Head of caudate nucleus (tissue), 42 donors: ENCODE results near the gene HSBP1L1.
"Not testable (repeated sequence)": the region's sequence is repeated elsewhere in the genome, so short reads cannot be mapped to it uniquely, and the experiment has no call there.

Experiments
- DNase-seq, 42 donors: peaks; one replicate each; pipeline versions ENCODE4 v3.0.0 to v3.0.0-alpha.2; 2020 to 2021; ENCODE audit warnings: mixed read lengths in 7 of 42
- intact Hi-C: fragments of 100-400 bp; cut with DNase I; formaldehyde crosslinking; loops from one replicate; pipeline ENCODE4 v1.15.0; 2022

HSBP1L1 gene

GRCh38 chr18:79971986-79972385 lies 7.5 kb downstream of the HSBP1L1 start:
- intact Hi-C loops: no loop called here
- DNase-seq: peak in 1 of 42 donors; percentile 10

GRCh38 chr18:79972720-79973119 lies 8.3 kb downstream of the HSBP1L1 start:
- intact Hi-C loops: no loop called here
- no peak for DNase-seq

GRCh38 chr18:79973517-79973916 lies 9.1 kb downstream of the HSBP1L1 start:
- DNase-seq: no peak
- intact Hi-C loops: no loop called here

- intact Hi-C loops: no loop called here
These were observed 9.7 kb downstream of the HSBP1L1 start for GRCh38 chr18:79974025-79974654.

GRCh38 chr18:79975043-79975442 lies 10.6 kb downstream of the HSBP1L1 start:
- intact Hi-C loops: no loop called here
- no peak for DNase-seq

More at GRCh38 chr18:79974025-79974654, 9.7 kb downstream of the HSBP1L1 start:
- no peak for DNase-seq

- intact Hi-C loops: no loop called here
These were observed 11.7 kb downstream of the HSBP1L1 start for GRCh38 chr18:79975985-79976680.

GRCh38 chr18:79979843-79980242 lies 15.4 kb downstream of the HSBP1L1 start:
- DNase-seq: no peak
- intact Hi-C loops: no loop called here

More at GRCh38 chr18:79975985-79976680, 11.7 kb downstream of the HSBP1L1 start:
- DNase-seq: no peak

GRCh38 chr18:79980585-79980984 lies 16.1 kb downstream of the HSBP1L1 start:
- intact Hi-C loops: no loop called here
- DNase-seq: no peak

- peak in 29 of 42 donors; percentile 23 to 80 (median 57) for DNase-seq
- intact Hi-C loops: no loop called here
These were observed 18.3 kb downstream of the HSBP1L1 start for GRCh38 chr18:79982736-79983135.

GRCh38 chr18:79983253-79983652 lies 18.8 kb downstream of the HSBP1L1 start:
- intact Hi-C loops: no loop called here
- no peak for DNase-seq

GRCh38 chr18:79983793-79984192 lies 19.4 kb downstream of the HSBP1L1 start:
- intact Hi-C loops: no loop called here
- no peak for DNase-seq

GRCh38 chr18:79985172-79985571 lies 20.7 kb downstream of the HSBP1L1 start:
- intact Hi-C loops: loop anchor here (5.0 kb wide), 2 partner anchors 33 to 47 kb away; partner anchors contain the start of genes RBFA and SLC66A2

GRCh38 chr18:79986726-79987125 lies 22.3 kb downstream of the HSBP1L1 start:
- intact Hi-C loops: loop anchor here (5.0 kb wide), 2 partner anchors 34 to 46 kb away; partner anchors contain the start of genes RBFA and SLC66A2
- no peak for DNase-seq

More at GRCh38 chr18:79985172-79985571, 20.7 kb downstream of the HSBP1L1 start:
- DNase-seq: no peak

- intact Hi-C loops: loop anchor here (5.0 kb wide), 2 partner anchors 35 to 45 kb away; partner anchors contain the start of genes RBFA and SLC66A2
- no peak for DNase-seq
These were observed 23.1 kb downstream of the HSBP1L1 start for GRCh38 chr18:79987566-79987965.

- DNase-seq: peak; percentile 22 to 83 (median 66)
- intact Hi-C loops: loop anchor here (5.0 kb wide), 2 partner anchors 36 to 44 kb away; partner anchors contain the start of genes RBFA and SLC66A2
These were observed 23.6 kb downstream of the HSBP1L1 start for GRCh38 chr18:79988071-79988450.

GRCh38 chr18:79988451-79989194 lies 24.2 kb downstream of the HSBP1L1 start, which contains the start of gene TXNL4A:
TSS of gene TXNL4A (minus strand) at chr18:79988563. CDS start at chr18:79988392, 171 bp downstream.
- peak; percentile 72 to 95 (median 89) for DNase-seq
- intact Hi-C loops: loop anchor here (5.0 kb wide), 2 partner anchors 36 to 44 kb away; partner anchors contain the start of genes RBFA and SLC66A2

- DNase-seq: peak in 1 of 42 donors; percentile 18
- intact Hi-C loops: loop anchor here (5.0 kb wide), 2 partner anchors 37 to 43 kb away; partner anchors contain the start of genes RBFA and SLC66A2
These were observed 24.7 kb downstream of the HSBP1L1 start for GRCh38 chr18:79989195-79989497.

- DNase-seq: no peak
- intact Hi-C loops: no loop called here
These were observed 27.1 kb downstream of the HSBP1L1 start for GRCh38 chr18:79991494-79991893.

GRCh38 chr18:79999701-80000100 lies 35.3 kb downstream of the HSBP1L1 start:
- peak in 1 of 42 donors; percentile 7 for DNase-seq
- intact Hi-C loops: not testable (repeated sequence)
